ENCODE results near the gene MAPK7.
"Not testable (repeated sequence)": the region's sequence is repeated elsewhere in the genome, so short reads cannot be mapped to it uniquely, and the experiment has no call there.

Gene MAPK7

GRCh38 chr17:19347323-19348080 lies 30.8 kb upstream of the MAPK7 start:
- TF ChIP-seq, protein P1, sequence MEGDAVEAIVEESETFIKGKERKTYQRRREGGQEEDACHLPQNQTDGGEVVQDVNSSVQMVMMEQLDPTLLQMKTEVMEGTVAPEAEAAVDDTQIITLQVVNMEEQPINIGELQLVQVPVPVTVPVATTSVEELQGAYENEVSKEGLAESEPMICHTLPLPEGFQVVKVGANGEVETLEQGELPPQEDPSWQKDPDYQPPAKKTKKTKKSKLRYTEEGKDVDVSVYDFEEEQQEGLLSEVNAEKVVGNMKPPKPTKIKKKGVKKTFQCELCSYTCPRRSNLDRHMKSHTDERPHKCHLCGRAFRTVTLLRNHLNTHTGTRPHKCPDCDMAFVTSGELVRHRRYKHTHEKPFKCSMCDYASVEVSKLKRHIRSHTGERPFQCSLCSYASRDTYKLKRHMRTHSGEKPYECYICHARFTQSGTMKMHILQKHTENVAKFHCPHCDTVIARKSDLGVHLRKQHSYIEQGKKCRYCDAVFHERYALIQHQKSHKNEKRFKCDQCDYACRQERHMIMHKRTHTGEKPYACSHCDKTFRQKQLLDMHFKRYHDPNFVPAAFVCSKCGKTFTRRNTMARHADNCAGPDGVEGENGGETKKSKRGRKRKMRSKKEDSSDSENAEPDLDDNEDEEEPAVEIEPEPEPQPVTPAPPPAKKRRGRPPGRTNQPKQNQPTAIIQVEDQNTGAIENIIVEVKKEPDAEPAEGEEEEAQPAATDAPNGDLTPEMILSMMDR (conservative IDR thresholded peaks at IDR 0.05; ENCODE audit: low read depth, low read length): no peak
- no peak for DNase-seq (ENCODE audit: low read depth)
- H3K4me3 ChIP-seq (ENCODE audit: low read length): no peak overlapping the region

DNA sequence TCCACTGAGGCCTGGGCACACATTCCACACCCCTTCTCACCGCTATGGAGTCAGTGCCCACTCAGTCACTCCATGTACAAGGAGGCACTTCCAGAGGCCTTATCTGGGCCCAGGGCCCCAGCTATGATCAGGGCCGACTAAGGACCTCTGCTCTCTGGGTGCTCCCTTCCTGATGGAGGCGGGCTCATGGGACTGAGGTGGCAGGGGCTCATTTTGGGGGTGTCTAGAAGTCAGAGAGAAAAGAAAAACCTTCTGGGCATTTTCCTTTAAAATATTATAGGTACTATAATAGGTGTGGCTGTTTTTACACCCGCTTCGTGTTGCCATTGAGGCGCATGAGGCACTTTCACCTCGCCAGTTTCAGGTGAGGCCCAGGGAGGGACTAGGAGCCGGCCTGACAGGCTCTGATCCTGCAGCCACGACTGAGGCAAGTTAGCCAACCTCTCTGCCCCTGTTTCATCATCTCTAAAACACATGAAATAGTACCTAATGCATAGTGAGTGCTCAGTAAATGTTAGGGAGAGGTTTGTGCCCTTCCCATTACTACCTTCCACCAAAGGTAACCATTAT lies 30.1 kb upstream of the MAPK7 start:
- TF ChIP-seq, protein P1 (conservative IDR thresholded peaks at IDR 0.05; ENCODE audit: low read depth, low read length): no peak
- no peak overlapping the region for H3K4me3 ChIP-seq (ENCODE audit: low read length)
- no peak for DNase-seq (ENCODE audit: low read depth)

DNA sequence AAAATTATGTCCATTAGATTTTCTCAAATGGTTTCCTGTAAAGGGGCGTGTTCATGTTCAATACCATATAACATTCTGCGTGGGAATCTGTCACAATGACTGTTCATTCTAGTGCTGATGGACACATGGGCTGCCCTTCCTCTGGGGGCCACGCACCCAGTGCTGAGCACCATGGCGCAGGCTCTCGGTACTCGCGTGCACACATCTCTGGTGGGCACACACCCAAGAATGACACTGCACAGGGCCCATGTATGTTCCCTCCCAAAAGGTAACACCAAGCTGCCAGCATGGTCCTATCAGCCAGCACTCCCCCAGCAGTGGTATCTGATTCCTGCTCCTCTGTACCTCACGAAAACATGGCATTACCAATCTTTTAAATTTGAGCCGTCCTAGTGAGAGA lies 29.5 kb upstream of the MAPK7 start:
- TF ChIP-seq, protein P1 (conservative IDR thresholded peaks at IDR 0.05; ENCODE audit: low read depth, low read length): no peak
- H3K4me3 ChIP-seq (ENCODE audit: low read length): no peak overlapping the region
- no peak for DNase-seq (ENCODE audit: low read depth)

DNA sequence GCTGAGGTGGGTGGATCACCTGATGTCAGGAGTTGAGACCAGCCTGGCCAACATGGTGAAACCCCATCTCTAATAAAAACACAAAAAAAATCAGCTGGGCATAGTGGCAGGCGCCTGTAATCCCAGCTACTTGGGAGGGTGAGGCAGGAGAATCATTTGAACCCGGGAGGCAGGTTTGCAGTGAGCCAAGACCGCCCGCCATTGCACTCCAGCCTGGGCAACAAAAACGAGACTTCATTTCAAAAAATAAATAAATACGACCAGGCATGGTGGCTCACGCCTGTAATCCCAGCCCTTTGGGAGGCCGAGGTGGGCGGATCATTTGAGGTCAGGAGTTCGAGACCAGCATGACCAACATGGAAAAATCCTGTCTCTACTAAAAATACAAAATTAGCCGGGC lies 24.9 kb upstream of the MAPK7 start:
- not testable (repeated sequence) for DNase-seq (ENCODE audit: low read depth)

DNA sequence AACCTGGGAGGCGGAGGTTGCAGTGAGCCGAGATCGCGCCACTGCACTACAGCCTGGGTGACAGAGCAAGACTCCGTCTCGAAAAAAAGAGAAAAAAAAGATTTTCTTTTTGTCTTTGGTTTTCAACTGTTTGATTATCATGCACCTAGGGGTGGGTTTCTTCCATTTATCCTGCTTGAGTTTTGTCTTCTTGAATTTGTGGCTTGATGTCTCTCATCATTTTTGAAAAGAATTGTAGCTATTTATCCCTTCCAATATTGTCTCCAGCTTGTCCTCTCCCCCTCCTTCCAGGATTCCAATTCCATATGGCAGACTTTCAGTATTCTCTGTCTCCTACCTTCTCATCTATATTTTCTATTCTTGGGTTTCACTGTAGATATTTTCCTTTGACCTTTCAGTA lies 23.6 kb upstream of the MAPK7 start:
- H3K4me3 ChIP-seq (ENCODE audit: low read length): no peak overlapping the region
- TF ChIP-seq, protein P1 (conservative IDR thresholded peaks at IDR 0.05; ENCODE audit: low read depth, low read length): no peak
- DNase-seq (ENCODE audit: low read depth): no peak

More for the DNA sequence above, 24.9 kb upstream of the MAPK7 start:
- H3K4me3 ChIP-seq (ENCODE audit: low read length): not testable (repeated sequence)

- DNase-seq (ENCODE audit: low read depth): no peak
- H3K4me3 ChIP-seq (ENCODE audit: low read length): no peak overlapping the region
- TF ChIP-seq, protein P1 (conservative IDR thresholded peaks at IDR 0.05; ENCODE audit: low read depth, low read length): no peak
These were observed 20.9 kb upstream of the MAPK7 start for GRCh38 chr17:19357351-19357750.

- DNase-seq (ENCODE audit: low read depth): no peak
- H3K4me3 ChIP-seq (ENCODE audit: low read length): no peak overlapping the region
- TF ChIP-seq, protein P1 (conservative IDR thresholded peaks at IDR 0.05; ENCODE audit: low read depth, low read length): no peak
These were observed 20.5 kb upstream of the MAPK7 start for GRCh38 chr17:19357761-19358160.
